HG02938 (cell line): ENCODE results near the gene LMTK3.

Source experiments
- ATAC-seq: cut with Tn5 transposase; IDR thresholded peaks from one replicate; pipeline ENCODE4 v1.9.1; 2021; ENCODE audit warnings: mild to moderate bottlenecking, moderate library complexity; ENCODE audit not compliant: unreplicated experiment

Gene LMTK3

DNA sequence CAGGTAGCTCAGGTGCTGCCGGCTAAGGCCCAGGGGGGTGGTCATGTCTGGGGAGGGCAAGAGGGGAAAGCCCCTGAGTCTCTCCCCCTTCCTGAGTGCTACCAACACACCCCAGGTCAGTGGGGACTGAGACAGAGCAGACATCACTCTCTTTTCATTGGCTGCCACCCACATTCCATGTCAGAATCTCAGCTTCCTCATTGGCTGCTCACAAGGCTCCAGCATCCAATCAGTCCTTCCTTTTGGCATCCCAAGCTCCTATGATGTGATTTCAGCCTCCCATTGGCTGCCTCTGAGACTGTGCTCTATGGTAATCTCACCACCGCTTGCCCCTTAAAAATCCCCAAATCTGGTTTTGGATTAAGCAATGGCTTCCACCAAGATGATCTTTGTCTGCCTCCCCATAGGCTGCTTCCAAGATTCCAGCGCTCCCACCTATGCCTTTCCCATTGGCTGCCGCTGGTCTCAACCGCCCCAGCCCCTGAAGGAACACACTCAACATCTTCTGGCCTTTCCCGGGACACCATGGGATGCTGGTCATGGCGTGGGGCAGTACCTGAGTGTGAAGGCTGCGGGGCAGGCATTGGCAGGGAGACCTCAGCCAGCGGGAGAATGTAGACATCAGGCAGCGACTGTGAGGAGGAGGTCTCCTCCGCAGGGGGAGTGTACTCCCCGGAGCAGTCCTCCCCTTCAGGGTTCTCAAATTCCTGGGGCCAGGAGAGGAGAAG, 2.0 kb downstream of the LMTK3 start:
- ATAC-seq, result no peak

- ATAC-seq, result no peak
Observed at GRCh38 chr19:48508729-48509411, 2.8 kb downstream of the LMTK3 start.

DNA sequence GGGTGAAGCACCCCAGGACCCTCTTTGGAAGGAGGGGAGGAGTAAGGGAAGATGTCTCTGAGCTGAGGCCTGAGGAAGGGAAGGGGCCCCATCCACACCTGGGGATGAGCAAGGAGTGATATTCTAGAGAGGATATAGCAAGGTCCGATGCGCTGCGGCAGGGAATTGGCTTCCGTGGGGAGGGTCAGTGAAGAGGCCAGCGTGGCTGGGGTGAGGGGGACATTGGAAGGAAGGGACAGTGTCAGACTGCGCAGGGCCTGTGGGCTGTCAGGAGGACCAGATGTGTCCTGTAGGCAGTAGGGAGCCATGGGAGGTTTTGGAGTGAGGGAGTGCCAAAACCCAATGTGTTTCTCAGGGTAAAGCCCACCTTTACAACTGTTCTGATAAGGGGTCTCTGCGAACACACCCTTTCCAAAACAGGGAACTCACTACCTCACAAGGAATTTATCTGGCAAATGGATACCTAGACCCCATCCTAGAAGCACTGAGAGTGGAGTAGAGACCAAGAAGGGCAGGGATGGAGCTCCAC, 3.7 kb downstream of the LMTK3 start:
- ATAC-seq, result no peak

- ATAC-seq, result no peak
Observed at GRCh38 chr19:48506138-48506733, 5.4 kb downstream of the LMTK3 start.

- ATAC-seq, result no peak
Observed at GRCh38 chr19:48502350-48503018, 9.2 kb downstream of the LMTK3 start.

DNA sequence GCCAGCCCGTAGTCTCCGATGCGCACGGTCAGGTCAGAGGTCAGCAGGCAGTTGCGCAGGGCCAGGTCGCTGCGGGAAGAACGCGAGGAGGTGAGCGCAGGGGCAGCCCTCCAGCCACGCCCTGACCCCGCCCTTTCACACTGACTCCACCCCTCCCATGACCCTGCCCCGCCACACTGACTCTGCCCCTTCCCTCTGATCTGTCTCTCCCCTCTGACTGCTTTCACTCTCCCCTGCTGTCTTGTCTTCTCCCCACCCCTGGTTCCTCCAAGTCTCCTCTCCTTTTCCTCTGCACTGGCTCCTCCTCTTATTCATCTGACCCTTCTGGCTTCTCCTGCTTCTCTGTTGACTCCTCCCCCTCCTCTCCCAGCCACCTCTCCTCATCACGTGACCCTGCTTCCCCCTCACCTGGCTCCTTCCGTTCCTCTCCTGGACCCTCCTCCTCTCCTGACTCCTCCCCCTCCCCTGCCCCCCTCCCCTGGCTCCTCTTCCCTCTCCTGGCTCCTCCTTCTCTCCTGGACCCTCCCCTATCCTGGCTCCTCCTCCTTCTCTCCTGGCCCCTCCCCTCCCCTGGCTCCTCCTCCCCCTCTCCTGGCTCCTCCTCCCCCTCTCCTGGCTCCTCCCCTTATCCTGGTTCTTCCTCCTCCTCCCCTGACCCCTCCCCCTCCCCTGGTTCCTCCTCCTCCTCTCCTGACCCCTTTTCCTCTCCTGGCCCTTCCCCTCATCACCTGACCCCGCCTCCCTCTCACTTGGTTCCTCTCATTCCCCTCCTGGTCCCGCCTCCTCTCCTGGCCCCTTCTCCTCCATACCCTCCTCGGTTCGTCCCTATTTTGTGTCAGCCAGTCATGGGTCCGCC, 9.9 kb downstream of the LMTK3 start:
- no peak for ATAC-seq

GRCh38 chr19:48500830-48501493, 10.7 kb downstream of the LMTK3 start:
- ATAC-seq, result no peak

DNA sequence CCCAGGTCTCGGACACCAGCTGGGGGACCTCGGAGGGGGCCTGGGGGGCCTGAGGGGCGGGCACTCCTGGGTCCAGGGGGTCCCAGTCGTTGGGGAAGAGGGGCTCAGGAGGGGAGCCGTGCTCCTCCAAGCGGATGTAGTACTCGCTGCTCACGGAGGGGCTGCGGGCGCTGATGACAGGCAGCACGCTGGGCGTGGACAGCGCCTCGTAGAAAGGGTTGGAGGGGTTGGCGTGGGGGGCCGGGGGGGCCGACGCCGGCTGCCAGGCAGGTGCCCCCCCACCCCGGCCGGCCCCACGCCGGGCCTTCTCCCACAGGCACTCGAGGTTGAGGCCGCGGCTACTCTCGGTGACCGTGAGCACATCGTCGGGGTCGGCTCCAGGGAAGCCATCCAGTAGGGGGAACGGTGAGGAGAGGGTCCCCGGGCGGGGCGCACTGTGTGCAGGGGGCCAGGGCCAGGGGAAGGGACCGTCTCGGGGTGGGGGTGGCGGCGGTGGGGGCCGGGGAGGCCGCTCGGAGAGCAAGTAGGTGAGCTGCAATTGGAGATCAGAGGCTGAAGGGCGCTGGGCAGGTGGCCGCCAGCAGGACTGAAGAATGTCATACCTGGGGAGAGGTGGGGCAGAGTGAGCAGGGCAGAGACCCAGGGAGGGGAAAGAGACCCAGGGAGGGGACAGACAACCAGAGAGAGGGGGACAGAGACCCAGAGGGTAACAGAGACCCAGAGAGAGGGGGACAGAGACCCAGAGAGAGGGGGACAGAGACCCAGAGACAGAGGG, 12.1 kb downstream of the LMTK3 start:
- ATAC-seq, result no peak

- no peak for ATAC-seq
Observed at GRCh38 chr19:48498595-48499311, 12.9 kb downstream of the LMTK3 start.

- ATAC-seq, result no peak
Observed at GRCh38 chr19:48497728-48498594, 13.7 kb downstream of the LMTK3 start.

GRCh38 chr19:48496959-48497727, 14.5 kb downstream of the LMTK3 start:
- ATAC-seq, result no peak

DNA sequence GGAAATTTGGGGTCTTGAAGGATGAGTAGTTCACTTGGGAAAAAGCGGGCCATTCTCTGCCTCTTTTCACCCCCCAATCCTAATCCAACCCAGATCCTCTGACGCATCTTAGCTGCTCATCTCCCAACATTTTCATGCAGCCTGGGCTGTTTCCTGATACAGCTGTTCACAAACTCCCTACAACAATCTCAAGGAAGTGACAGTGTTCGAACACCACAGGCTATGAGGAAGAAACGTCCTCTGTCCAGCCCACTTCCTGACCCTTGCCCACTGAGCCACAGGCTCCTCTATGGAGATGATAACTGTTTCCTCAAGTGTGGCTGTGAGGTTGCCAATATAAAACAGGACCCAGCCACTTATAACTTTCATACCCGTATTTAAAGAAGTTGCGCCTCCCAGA, 16.2 kb downstream of the LMTK3 start:
- no peak for ATAC-seq

DNA sequence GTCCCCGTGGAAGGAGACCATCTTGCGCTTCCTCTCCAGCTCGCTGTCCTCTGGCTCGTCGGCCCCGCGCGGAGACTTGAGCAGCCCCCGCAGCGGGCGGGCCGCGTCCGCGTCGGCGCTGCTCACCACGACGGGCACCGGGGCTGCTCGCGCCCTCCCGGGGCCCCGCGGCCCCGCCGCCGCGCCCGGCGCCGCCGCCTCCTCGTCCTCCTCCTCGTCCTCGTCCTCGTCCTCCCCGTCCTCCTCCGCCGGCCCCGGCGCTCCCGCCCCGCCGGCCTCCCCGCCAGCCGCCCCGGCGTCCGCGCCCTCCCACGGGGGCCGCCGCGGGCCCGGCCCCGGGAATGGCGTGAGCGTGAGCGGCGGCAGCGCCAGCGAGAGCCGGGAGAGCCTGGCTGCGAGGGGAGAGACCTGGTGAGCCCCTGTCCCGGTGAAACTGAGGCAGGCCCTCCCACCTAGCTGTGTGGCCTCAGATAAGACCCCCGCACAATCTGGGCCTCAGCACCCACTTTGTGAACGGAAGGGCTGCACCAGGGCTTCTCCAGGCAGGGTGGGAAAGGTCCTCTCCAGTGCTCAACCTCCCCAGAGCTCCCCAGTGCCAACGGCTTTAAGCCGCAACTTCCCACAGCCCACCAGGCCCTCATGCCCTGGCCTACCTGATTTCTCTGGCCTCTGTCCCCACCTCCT, 17.8 kb downstream of the LMTK3 start:
- no peak for ATAC-seq

GRCh38 chr19:48492925-48493717, 18.5 kb downstream of the LMTK3 start:
- no peak for ATAC-seq

GRCh38 chr19:48491793-48492123, 19.9 kb downstream of the LMTK3 start:
- no peak for ATAC-seq
